Measurements from ENCODE around the gene RNF149.
A peak's percentile ranks its signal among the peaks of the same experiment; 100 is the strongest.

RNF149 gene

DNA sequence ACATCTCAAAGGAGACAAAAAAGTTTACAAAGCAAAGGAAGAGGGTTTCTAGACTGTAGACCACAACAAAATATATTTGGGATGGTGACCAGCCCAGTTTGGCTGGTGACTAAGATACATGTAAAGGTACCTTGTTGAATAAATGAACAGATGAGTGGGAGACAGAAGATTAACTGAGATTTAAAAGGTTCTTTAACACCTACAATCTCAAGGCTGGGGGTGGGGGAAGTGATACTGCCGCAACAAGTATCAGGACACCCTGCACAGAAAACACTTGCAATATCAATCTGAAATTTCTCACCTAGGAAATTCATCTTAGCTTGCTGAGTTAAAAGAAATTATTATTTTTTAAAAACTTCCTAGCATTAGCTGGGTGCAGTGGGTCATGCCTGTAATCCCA, 8.3 kb downstream of the RNF149 start:
- DNase-seq, result no peak
- intact Hi-C loops (cut with DNase I), result no loop called here

DNA sequence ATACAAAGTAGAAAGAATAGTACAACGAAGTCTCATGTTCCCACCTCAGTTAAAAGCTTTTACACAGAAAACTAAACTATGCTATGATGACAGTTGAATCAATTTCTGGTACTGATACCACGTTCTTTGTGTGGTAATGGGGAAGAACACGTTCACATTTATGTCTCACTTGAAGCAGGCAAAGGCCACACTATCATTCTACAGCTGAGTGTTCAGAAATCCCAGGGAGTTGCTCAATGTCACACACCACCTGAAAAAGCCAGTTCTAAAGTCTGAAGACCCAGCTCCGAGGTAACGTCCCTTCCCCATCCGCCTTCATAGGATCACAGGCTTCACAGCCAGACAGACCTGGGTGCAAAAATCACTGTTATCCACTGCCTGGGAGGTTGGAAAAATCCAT, 8.9 kb downstream of the RNF149 start:
- intact Hi-C loops (cut with DNase I), result no loop called here
- no peak for DNase-seq

DNA sequence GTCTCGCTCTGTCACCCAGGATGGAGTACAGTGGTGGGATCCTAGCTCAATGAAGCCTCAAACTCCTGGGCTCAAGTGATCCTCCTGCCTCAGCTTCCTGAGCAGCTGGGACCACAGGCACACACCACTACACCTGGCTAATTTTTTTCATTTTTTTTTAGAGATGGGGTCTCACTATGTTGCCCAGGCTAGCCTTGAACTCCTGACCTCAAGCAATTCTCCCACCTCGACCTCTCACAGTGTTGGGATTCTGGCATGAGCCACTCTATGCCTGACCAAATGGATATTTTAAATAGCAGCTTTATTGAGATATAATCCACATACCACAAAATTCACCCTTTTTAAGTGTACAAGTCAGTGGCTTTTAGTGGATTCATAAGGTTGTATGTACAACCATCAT, 11.1 kb downstream of the RNF149 start:
- intact Hi-C loops (cut with DNase I), result no loop called here
- DNase-seq, result no peak

DNA sequence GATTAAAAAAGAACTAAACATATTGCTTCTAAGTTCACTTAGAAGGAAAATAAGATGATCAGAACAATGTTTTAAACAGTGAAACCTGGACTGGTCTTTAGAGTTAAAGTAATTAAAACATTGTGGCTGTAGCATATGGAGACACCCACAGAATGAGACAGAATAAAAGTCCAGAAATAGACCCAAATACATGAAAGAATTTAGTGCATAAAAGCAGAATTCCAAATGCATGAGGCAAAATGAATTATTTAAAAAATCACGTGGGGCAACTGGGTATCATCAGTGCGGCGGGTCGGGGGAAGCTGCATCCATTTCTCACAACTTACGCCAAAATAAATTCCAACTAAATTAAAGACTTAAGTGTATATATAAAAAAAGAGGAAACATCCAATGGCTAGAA, 12.1 kb downstream of the RNF149 start:
- intact Hi-C loops (cut with DNase I), result no loop called here
- DNase-seq, result no peak

DNA sequence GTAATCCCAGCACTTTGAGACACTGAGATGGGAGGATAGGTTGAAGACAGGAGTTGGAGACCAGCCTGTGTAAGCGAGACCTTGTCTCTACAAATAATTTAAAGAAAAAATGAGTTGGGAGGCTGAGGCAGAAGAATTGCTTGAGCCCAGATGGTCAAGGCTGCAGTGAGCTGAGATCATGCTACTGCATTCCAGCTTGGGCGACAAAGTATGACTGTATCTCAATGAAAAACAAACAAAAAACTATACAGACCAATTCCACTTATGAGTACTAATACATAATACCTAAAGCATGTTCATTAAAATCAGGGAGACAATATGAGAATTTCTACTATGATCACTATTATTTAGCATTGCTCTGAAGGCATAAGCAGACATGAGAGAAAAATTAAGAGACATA, 12.6 kb downstream of the RNF149 start:
- DNase-seq, result no peak
- intact Hi-C loops (cut with DNase I), result no loop called here

DNA sequence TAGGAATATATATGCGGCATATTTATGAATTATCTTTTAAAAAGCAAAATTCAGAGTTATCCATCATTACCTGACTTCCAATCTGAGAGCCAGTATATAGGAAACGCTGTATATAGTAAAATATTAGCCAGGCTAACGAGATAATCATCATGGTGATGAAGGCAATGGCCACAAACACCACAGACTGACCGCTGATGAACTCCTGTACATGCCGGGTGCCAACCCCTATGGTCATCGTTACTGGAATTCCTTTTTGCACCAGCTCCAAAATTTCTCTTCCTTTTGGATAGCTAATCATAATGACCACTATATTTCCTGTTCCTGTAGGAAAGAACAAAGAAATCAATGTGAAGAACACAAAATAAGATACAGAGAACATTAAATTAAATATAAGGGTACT, 13.6 kb downstream of the RNF149 start:
- DNase-seq, result no peak
- intact Hi-C loops (cut with DNase I), result no loop called here

DNA sequence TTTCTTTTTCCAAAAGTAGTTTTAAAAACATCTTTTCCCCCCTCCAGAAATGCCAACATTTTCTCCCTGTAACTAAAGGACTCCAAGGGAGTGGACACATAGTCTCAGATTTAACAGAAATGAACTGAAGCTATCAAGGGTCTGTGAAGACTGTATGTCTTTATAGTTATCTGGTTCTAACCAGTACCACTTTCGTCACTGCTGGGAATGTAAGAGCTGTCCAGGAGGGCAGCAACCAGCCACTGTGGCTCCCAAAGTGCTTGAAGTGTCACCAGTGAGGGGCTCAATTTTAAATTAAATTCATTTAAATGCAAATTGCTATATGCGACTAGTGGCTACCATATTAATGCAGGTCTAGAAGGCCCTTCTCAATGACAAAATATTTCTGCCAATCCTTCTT, 15.0 kb downstream of the RNF149 start:
- no peak for DNase-seq
- intact Hi-C loops (cut with DNase I), result no loop called here

DNA sequence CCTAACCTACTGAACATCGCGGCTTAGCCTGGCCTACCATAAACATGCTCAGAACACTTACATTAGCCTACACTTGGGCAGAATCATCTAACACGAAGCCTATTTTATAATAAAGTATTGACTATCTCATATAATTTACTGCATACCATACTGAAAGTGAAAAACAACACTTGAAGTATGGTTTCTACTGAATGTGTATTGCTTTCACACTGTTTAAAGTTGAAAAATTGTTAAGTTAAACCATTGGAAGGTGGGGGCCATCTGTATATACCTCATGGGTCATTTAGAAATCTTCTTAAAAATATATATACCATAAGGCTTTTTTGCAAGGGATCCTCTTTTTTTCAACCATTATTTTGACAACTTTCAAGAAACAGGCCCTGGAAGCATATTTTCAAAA, 16.5 kb downstream of the RNF149 start:
- no peak for DNase-seq
- intact Hi-C loops (cut with DNase I), result no loop called here

DNA sequence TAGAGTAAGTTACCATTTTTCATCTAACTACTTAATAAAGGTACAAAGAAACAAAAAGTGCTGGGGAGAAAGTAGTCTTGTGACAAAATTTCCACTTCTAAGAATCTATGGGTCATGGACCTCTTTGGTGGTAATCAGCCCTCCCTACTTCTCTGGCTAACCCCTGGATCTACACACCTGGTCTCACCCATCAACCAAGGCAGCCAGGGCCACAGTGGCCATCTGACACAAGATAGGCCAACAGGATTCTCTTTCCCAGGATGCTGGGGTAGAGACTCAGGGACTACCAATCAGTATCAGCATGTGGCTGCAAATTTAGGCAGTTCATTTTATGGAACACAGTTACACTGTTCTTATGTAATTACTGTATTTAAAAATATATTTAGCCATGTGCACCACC, 17.8 kb downstream of the RNF149 start:
- DNase-seq, result no peak
- intact Hi-C loops (cut with DNase I), result no loop called here

DNA sequence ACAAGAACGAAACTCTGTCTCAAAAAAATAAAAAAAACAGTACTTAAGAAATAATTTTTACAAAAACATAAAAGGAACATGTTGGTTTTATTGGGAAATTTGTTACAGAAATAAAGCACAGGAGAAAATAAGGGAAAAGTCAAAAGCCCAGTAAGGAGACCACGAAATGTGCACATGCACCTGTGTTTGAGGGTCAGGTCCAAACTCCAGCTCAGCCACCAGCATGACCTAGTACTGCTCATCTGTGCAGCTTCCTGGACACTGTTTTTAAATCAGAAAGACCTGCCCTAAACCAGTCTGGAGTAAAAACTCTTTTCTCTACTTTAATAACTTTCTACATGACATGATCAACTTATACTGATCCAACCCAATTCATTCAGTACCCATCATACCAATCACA, 21.2 kb downstream of the RNF149 start:
- intact Hi-C loops (cut with DNase I), result no loop called here
- no peak for DNase-seq

DNA sequence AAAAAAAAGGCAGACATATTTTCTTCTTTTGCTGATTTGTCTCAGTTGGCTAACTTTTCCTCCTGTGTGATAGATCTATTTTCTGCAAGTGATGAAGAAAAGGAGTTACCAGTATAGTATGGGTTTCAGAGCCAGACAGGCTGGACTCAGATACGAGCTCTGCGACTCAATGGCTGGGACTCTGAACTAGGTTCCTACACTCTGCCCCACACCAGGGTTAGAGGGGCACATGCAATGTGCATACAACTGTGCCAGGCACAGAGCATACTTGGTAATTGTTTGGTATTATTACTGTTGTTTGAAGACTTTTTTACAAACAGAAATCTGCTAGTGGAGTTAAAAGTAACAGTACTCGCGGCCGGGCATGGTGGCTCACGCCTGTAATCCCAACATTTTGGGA, 21.8 kb downstream of the RNF149 start:
- intact Hi-C loops (cut with DNase I), result no loop called here
- DNase-seq, result no peak

DNA sequence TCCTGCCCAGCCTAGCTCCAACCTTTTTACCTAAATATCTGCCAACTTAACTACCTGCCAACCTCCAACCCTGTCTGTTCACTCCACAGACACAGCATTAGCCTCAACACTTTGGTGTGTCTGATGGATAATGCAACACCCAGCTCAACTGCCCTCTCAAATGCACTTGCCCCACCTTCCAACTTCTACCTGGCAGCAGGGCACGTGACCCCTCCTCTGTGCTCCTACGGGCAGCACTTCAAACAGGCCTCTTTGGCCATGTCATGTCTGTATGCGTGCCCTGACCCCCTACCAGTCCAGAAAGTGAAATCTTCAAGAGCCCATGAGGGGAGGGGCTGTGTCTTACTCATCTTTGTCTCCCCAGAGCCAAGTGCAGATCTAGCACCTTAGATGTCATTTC, 25.5 kb downstream of the RNF149 start:
- no peak for DNase-seq
- intact Hi-C loops (cut with DNase I), result no loop called here

DNA sequence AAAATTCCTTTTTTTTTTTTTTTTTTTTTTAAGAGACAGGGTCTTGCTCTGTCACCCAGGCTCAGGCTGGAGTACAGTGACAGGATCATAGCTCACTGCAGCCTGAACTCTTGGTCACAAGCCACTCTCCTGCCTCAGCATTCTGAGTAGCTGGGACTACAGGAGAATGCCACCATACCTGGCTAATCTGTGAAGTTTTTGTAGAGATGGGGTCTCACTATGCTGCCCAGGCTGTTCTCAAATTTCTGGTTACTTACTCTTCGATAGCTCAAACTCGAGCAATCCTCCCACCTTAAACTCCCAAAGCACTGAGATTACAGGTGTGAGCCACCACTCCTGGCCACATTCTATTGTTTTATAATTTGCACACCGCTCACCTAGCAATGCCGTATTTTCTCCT, 27.0 kb downstream of the RNF149 start:
- intact Hi-C loops (cut with DNase I), result no loop called here
- DNase-seq, result no peak

DNA sequence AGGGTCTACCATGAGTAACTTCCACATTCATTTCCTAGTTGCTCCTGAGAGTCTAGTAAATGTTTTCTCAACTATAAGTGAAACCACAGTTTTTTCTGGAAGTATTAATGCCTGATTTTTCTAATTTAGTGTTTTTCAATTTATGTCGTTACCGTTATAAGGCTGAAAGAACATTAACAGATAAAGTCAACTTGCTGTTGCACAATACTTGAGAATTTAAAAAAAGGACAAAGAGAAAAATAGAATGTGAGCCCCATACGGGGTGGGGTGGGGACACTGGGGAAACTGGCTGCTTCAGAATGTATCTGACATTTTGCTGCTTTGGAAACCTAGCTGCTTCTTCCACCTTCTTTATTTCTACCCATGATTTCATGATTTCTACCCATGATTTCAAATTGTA, 29.6 kb downstream of the RNF149 start:
- DNase-seq, result no peak
- intact Hi-C loops (cut with DNase I), result loop anchor here (10.0 kb wide), 1 partner anchor 106 kb away; the partner anchor contains the start of gene CREG2

DNA sequence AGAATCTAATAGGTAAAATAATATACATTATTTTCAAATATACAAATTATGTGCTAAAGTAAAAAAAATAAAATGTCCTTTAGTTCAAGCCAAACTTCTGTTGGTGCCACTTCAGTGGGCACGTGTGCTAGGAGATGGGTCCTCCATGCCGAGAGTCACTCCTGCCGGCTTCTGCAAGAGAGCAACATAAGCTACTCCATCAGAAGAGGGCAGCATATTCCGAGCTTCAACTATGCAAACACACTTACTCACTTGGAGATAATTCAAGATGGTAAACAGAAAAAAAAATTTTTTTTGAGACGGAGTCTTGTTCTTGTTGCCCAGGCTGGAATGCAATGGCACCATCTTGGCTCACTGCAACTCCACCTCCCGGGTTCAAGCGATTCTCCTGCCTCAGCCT, 31.4 kb downstream of the RNF149 start:
- intact Hi-C loops (cut with DNase I), result loop anchor here (10.0 kb wide), 1 partner anchor 108 kb away; the partner anchor contains the start of gene CREG2
- DNase-seq, result peak in 2 of 10 donors; percentile 14 to 37

DNA sequence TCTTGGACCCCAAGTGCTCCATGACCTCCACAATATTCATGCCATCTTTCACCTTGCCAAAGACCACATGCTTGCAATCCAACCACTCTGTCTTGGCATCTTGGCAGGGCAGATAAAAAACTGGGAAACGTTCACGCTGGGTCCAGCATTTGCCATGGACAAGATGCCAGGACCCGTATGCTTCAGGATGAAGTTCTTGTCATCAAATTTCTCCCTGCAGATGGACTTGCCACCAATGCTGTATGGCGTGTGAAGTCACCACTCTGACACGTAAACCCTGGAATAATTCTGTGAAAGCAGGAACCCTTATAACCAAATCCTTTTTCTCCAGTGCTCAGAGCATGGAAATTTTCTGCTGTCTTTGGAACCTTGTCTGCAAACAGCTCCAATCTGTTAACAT, 34.4 kb downstream of the RNF149 start:
- DNase-seq, result no peak
- intact Hi-C loops (cut with DNase I), result loop anchor here (10.0 kb wide), 1 partner anchor 111 kb away; the partner anchor contains the start of gene CREG2

DNA sequence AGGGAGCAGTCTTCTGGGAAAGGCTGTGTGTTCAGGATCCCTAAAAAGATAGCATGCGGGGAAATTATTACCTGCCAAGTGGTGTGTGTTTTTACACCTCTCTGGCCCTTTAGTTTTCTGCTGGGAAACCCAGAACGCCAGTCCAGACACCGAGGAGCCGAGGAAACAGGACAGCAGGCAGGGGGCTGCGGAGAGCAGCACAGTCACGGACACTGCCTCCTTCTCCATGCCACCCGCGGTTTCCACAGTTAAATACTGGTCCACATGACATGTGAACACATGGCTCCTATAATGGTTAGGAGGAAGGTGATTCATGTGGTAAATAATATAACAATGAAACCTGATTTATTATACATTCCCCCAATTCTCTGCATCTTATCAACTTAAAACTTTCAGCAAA, 35.4 kb downstream of the RNF149 start:
- DNase-seq, result no peak
- intact Hi-C loops (cut with DNase I), result loop anchor here (10.0 kb wide), 1 partner anchor 112 kb away; the partner anchor contains the start of gene CREG2

DNA sequence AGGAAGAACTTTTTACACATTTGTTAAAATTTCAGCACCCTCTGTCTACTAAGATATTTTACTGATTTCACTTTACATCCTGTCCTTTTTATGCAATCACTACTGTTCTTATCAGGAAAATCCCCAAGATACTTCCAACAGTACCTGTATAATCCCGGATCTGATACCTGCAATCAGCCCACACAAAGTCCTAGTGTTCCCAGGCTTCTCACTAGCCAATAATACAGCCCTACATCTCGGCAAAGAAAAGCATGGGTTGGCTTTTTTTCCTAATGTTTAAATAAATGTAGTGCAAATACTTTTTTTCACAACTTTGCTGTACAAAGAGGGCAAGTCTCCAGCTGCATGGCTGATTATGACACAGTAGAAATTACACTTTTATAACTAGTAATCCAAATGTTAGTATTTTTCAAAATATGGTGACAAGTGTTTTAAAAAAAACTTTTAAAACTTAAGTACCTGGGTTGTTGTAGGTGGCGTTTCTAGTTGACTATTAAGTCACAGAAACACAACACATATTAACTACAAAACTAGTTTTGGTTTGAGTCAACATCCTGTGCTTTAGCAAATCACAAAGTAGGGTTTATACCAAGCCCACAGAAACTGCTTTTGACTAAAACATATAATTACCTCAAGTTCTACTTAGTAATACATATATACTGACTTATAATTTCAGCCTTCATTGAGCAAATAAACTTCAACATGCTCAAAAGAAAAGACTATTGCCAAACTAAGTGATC, 36.3 kb downstream of the RNF149 start:
- DNase-seq, result no peak
- intact Hi-C loops (cut with DNase I), result loop anchor here (10.0 kb wide), 1 partner anchor 113 kb away; the partner anchor contains the start of gene CREG2

DNA sequence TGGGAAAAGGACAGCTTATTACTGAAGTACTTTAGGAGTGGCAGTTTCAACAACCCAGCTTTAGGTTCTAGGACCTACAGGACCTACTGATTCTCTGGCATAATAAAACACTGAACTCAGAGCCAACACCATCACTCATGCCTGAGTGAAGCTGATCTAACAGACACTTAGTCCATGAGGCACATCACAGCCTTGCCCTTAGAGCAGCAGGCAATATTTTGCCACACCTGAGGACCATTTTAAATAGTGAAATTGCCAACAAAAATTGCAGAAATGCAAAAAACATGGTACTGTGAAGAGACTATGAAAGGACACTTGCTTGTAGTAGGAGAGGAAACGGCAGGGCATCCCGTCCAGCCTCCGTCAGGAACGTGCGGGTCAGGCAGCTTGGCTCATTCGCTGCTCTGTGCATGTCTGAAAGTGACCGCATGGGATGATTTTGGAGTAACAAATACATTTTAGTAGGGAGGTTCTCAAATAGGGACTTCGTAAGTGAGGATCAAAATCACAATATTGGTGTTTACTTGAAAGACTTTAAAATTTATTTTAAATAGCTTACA, 37.7 kb downstream of the RNF149 start:
- intact Hi-C loops (cut with DNase I), result loop anchor here (10.0 kb wide), 1 partner anchor 114 kb away; the partner anchor contains the start of gene CREG2

DNA sequence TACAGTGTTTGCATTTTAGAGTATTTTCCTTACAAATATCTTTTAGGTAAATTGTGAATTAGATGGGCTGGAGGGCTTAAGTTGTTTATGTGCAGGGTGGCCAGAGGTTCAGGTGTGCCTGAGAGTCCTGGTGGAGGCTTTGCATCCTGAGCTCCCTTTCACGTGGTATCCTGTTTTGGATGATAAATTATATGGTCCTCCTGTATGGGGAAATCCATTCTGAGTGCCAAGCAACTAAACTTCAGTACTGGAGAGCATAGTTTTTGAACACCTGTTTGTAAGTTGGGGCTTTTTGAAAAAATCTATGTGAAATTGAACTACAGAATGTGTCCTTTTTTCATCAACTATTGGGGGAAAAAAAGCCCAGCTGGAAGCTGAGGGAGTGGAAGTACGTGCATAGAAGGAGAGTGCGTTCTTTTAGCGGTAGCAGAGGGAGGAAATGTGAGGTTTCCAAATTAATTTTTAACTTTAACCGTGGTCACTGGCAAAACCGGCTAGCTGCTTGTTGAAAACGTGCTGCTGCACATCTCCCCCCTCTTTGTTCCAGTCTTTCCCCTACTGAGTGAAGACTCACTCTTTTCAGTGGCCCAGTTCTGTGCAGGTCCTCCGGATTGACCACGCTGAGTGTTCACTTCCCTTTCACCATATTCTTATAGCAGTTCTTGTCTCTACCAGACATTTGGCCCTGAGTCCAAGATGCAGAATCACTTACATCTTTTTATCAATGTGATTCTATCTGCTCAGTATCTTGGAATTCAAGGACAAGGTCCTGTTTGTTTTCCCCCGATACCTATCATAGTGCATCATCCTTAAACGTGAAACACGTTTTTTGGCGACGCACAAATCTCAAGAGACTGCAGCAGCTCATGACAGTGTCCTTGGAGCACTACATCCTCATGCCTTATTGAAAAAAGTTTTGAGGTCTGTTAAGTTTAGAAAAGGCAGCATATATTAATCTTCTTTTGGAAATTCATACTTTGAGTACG, 40.5 kb downstream of the RNF149 start:
- intact Hi-C loops (cut with DNase I), result no loop called here
- DNase-seq, result no peak

More for the DNA sequence above, 37.7 kb downstream of the RNF149 start:
- no peak for DNase-seq

DNA sequence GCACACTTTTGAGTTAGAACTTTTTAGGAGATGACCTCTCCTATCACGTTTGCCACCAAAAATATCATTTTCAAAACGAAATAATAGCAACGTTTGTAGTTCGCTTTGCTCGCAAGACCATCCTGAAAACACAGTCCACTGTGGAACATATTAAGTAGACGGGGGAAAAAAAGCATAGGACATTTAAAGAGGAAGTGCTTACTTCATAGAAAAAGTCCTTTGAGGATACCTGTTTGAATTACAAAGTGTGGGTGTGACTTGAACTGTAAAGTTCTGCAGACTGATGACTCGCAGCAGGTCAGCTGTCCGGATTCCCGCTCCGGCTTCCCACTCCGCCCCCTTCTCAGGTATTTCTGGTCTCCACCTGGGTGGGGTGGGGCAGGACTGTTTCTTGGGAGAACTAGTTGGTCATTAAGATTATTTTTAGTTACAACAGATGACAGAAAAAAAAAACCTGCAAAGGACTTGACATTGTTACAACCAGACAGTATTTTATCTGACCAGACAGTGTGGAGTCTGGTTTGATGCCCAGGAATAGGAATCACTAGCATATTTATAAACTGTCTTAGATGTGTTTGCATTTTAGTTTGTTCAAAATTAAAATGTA, 42.5 kb downstream of the RNF149 start:
- intact Hi-C loops (cut with DNase I), result no loop called here
- DNase-seq, result no peak
